GM18858 (cell line): ENCODE data around the gene EFCAB6.

ENCODE experiments used
- ATAC-seq: cut with Tn5 transposase; IDR thresholded peaks from one replicate; pipeline ENCODE4 v1.9.1; 2021; ENCODE audit not compliant: unreplicated experiment

The EFCAB6 gene, protein sequence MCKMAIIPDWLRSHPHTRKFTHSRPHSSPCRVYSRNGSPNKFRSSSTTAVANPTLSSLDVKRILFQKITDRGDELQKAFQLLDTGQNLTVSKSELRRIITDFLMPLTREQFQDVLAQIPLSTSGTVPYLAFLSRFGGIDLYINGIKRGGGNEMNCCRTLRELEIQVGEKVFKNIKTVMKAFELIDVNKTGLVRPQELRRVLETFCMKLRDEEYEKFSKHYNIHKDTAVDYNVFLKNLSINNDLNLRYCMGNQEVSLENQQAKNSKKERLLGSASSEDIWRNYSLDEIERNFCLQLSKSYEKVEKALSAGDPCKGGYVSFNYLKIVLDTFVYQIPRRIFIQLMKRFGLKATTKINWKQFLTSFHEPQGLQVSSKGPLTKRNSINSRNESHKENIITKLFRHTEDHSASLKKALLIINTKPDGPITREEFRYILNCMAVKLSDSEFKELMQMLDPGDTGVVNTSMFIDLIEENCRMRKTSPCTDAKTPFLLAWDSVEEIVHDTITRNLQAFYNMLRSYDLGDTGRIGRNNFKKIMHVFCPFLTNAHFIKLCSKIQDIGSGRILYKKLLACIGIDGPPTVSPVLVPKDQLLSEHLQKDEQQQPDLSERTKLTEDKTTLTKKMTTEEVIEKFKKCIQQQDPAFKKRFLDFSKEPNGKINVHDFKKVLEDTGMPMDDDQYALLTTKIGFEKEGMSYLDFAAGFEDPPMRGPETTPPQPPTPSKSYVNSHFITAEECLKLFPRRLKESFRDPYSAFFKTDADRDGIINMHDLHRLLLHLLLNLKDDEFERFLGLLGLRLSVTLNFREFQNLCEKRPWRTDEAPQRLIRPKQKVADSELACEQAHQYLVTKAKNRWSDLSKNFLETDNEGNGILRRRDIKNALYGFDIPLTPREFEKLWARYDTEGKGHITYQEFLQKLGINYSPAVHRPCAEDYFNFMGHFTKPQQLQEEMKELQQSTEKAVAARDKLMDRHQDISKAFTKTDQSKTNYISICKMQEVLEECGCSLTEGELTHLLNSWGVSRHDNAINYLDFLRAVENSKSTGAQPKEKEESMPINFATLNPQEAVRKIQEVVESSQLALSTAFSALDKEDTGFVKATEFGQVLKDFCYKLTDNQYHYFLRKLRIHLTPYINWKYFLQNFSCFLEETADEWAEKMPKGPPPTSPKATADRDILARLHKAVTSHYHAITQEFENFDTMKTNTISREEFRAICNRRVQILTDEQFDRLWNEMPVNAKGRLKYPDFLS (N-terminal part only)

DNA sequence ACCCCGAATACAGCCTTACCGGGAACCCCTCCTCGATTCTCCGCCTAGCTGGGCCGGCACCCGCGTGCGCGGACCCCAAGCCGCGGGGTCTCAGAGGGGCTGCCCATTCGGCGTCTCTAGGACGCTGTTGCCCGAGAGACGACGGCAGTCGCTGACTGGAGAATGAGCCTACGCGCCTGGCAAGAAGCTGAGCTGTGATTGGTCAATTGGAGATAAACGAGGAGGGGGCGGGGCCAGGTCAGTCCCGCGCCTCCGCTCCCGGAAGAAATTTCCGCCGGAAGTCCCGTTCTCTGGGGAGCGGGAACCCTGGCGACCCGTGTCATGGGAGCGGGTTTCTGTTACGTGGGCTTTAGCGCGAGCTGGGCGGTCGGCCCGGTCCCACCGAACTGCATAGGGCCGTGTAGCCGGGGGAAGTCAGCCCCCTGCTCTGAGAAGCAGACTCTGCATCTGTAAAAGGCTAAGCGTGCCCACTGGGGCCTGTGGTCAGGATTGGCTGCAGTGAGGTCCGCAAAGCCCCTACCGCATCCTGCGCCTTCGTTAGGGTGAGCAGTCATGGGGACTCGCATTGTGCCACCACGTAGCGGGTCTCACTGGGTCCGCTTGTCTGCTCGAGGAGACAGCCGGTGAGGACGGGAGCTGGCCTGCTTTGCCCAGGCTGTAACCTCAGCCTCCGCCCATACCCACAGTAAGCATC, at the start of gene EFCAB6:
TSS of gene EFCAB6 (minus strand) at position 157 of the 694 bp plus-strand sequence. CDS start 29,987 bp downstream, outside the sequence.
- ATAC-seq, result no peak

DNA sequence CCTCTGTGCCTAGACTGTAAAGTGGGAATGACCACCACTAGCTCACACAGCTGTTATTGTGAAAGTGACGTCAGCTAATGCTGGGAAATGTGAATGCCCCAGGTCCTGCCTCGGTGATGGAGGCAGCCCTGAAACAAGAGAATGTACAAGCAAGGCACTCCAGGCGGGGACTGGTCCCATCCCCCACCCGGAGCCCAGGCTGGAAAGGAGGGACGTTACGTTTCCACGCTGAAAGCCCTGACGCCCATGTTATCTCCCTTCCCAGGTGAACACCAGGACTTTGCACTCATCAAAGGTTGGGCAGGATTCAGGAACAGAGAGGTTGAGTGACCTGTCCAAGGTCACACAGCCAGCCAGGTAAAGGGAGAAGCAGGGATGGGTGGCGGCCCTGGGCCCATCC, 49.4 kb upstream of the EFCAB6 start:
- ATAC-seq, result no peak

DNA sequence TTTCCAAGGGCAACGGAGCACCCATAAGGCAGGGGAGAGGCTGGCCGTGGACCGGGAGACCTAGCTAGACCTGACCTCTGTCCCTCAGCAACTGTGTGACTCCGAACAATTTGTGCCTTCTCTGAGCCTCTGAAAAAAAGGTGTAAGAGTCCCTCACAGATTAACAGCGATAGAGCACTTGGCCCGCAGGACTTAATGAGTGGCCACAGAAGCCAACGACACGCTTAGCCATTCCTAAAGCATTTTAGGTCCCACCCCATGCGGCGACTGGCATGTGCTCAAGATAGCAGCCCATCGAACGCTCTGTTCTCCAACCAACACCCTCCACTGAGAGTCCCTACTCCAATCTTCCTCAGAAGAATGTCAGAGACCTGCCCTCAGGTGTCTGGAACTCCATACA, 48.7 kb upstream of the EFCAB6 start:
- ATAC-seq, result no peak

DNA sequence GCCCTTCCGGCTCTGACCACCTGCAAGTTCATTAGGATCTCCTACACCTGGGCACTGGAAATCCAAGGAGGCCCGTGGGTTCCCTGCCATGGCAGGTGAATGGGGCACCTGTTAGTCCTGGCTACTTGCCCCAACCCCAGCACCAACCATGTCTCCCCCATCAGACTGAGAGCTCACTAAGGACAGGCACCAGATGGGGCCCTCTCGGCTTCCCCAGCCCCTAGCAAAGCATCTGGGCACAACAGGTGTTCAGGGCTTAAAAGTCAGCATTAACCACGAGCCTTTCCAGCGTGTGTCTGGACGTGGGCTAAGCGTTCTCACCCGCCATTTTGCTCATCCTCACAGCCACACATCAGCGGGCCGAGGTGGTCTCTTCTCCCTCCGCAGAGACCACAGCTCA, 48.0 kb upstream of the EFCAB6 start:
- ATAC-seq, result no peak

DNA sequence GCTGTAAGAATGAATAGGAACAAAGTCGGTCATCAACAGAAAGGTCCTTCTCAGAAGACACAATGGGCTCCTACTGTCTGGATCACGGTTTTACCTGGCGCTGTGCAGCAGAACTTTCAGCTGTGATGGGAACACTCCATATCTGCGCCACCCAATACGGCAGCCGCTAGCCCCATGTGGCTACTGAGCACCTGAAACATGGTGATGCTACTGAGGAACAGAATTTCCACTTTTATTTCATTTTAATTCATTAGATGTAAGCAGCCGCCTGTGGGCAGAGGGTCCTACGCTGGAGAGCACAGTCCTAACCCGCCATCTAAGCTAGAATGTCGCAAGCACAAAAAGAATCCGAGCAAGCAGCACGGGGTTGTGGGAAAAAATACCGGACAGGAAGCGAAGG, 47.5 kb upstream of the EFCAB6 start:
- no peak for ATAC-seq

DNA sequence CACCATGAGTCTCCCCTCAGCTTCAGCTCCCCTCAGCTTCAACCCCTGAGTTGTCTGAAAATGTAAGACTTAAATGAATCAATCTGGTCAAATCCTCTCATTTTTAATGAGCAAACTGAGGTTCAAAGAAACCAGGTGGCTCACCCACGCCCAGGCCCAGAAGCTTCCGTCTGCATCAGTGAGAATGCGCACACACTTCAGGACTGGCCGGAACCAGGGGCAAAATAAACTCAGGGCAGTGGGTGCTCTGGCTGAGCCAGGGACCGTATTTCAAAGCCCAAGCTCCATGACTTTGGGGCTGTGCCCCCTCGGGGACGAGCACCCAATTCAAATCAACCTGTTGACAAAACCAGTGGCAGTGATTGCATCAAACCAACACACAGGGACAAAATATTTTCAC, 47.1 kb upstream of the EFCAB6 start:
- no peak for ATAC-seq

DNA sequence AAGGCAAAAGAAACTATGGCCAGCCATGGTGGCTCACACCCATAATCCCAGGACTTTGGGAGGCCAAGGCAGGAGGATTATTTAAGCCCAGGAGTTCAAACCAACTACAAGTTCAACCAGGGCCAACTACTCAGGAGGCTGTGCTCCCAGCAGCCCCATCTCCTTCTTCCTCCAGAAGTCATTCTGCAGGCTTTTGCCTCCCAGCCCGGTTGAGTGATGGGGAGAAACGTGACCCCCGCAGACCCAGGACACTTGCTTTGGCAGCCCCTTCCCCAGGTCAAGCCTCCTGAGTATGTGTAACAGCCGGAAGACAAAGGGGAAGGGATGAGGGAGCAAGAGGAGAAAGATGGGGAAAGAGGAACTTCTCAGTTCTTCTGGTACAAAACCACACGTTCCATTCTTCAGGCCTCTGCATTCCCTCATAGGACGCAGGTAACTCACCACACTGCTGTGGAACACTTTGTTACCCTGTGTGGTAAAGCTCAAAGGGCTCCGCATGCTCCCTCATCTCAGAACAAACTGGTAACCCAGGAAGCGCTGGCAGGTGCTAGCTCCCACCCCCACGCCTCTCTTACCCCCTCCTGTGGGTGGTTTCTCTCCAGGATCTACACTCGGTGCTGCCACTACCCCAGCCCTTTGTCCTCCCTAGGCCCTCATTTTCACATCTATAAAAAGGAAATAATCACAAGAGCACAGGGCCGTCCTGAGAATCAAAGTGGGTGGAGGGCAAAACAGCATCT, 46.2 kb upstream of the EFCAB6 start:
- no peak for ATAC-seq

DNA sequence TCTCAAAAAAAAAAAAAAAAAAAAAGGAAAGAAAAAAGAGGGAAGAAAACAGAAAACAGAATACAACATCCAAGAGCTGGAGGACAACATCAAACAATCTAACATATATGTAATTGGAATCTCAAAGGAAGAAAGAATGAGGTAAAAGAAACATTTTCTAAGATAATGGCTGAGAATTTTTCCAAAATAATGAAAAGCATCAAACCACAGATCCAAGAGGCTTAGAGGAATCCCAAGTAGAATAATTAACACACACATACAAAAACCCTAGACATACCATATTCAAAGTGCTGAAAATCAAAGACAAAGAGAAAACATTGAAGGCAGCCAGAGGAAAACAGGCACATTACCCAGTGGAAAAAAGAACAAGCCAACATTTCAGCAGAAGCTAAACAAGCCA, 45.3 kb upstream of the EFCAB6 start:
- ATAC-seq, result no peak

DNA sequence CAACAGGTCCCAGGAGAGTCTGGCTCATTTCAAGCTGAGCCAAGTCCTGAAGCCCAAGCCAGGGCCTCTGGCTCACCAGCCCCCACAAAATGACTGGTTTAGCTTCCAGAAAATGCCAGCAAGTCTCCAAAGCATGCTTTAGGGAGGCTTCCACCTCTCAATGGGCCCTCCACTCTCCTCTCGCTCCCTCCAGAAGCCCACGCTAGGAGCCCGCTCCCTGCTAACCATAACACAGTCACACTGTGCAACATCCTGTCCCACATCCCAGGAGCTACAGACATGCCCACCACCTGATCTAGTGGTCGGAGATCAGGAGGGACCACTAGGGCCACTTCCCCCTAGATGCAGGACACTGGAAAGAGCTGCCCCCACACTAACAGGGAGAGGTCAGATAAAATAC, 43.3 kb upstream of the EFCAB6 start:
- no peak for ATAC-seq

DNA sequence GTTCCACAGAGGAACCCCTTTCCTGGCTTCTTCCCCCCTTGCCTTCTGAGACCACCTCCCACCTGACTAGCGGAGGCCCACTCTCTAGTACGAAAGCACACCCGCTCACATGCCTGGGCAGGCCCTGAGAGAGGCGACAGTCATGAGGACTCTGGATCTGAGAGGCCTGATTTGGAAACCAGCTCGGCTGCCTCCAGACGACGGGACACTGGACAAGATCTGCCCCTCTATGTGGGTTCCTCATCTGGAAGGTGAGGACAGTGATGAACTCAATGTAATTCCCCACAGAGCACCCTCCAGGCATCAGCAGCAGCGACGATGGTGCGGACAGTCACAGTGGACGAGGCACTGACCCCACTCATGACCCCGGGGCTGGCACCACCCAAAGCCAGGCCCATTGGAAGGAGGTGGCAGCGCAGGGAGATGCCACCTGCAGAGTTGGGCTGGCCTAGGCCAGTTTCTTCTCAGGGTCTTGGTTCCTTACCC, 42.7 kb upstream of the EFCAB6 start:
- no peak for ATAC-seq

DNA sequence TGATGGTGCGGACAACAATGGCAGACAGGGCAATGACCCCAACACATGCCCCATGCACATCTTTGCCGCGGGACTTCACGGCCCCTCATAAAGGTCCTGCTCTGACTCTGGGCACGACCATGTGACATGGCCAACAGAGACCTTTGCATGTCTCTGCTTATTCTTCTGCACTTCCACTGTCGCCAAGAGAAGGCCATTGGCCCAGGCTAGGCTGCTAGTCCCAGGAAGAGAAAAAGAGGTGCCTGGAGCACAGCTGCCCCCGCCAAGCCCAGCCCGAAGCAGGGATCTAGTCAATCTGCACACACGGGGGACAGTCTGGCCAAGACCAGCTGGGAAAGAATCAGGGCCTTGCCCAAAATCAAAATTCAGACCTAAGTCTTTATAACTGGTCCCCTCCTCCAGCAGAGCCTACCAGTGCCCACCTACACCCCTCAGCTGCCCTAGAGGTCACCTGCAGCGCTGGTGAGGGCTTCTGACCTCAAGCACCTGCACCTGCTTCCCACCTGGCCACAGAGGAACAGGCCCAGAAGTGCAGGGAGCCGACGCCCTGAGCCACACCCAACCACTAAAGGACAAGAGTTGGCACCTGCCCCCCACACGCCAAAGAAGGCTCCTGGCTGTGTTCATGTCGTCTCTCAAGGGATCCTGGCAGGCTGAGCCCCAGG, 42.1 kb upstream of the EFCAB6 start:
- no peak for ATAC-seq

DNA sequence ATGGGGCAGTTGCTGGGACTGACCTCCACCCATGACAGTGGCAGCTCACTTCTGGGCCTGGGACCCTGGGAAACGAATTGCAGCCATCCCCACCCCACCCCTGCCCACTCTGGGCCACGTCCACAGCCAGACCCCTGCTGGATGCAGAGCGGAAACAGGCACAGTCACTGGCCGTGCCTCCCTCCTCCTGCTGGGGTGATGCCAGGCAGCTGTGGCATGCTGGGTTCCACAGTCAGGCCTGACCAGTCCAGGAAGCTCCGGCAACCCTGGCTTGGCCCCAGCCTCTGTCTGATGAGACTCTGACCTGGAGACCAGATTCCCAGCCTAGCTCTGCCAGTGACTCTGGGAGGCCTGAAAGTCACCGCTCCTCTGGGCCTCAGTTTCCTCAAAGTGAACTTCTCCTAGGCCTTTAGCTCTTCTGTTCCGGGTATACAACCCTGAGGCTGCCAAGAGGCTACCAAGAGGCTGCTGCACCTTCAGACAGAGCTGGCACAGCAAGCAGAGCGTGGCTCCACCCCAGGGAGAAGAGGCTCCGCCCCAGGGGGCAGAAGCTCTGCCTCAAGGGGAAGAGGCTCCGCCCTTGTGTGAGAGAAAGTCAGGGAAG, 41.3 kb upstream of the EFCAB6 start:
- ATAC-seq, result no peak

DNA sequence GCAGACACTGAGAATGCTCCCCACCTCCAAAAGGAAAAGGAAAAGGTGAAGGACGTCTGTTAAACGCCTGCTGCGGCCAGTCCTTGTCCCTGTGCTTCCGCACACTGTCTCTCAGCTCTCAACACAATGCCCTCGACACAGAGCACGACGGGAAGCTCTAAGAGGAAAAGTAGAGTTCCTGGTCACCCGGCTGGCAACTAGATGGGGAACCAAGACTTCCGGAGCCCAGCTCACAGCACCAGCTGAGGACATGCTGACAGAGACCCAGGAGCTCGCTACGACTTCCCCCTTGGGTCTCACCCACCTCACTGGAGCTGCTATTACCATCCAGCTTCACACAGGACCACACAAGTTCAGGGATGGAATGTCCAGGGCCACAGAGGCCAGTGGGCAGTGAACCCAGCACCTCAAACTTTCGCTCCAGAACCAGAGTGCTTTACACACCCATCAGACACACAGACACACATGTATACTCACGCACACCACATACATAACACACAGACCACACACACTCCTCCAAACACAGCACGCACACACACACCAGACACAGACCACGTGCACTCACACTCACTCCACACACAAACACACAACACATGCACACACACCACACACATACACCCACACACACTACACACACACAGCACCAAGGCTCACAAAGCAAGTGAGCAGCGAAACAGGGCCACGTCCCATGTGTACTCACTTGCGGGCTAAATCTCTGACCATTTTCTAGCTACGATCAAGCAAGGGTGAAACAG, 40.6 kb upstream of the EFCAB6 start:
- no peak for ATAC-seq

DNA sequence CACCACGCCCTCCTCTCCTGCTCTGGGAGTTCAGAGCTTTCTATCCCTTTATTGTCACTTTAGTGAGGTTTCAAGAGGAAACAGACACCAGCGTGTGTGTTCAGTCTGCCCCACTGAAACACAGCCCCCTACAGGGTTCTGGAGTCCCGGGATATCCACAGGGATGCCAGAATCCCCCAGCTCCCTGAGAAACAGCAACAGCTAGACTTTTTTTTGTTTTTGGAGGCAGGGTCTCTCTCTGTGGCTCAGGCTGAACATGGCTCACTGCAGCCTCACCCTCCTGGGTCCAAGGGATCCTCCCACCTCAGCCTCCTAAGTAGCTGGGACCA, 39.8 kb upstream of the EFCAB6 start:
- no peak for ATAC-seq

DNA sequence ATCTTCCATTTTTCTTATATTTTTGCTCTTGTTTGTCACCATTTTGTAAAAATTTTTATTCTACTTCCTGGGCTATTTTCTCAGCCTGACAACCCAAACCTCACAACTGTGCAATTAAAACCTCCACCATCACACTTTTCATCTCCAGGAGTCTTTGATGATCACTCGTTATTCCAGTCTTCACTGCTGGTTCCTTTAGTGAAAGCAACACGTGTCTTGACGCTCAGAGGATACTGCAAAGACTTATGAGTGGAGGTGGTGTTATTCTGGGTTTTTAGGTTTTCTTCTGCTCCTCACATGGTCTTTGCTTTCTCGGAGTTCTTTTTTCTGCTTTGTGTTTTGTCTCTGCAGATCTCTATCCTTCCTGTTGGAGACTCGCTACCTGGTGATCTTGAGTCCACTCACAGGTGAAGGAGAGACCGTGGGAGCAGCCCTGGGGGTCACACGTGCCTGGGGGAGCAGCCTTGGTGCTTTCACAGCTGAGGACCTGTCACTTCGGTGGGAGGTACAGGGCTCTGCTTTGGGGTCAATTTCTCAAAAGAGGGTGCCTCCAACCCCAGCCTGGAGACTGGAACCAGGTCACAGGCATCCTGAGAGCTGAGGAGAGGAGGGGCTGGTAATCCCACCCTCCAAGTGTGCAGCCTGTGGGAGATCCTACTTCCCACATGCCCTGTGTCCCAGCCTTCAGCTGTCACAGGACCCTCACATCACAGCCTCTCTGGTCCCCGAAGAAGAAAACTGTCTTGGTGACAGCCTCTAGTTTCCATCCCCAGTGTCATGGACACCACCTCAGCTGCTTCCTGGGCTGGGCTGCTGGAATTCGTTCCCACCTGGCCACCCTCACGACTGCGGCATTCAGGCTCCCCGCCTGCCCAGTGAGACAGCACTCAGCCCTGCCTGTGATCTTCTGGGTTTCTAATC, 39.2 kb upstream of the EFCAB6 start:
- no peak for ATAC-seq

DNA sequence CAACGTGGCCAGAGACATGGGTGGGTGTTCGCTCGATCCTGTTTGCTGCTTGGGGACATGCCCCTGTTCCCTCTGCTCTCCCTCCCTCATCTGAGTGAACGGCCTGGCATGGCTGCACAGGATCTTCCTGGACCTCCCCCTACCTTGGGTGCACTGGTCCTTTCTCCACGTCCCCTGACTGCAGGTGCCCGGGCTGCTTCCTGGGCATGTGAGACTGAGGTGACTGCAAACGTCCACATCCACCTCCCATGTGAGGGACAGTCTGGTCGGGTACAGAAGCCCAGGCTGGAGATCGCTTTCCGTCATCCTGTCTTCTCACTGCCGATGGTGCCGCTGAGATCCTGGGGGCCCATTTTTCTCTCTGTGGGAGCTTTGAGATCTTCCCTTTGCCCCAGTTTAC, 38.4 kb upstream of the EFCAB6 start:
- ATAC-seq, result no peak

DNA sequence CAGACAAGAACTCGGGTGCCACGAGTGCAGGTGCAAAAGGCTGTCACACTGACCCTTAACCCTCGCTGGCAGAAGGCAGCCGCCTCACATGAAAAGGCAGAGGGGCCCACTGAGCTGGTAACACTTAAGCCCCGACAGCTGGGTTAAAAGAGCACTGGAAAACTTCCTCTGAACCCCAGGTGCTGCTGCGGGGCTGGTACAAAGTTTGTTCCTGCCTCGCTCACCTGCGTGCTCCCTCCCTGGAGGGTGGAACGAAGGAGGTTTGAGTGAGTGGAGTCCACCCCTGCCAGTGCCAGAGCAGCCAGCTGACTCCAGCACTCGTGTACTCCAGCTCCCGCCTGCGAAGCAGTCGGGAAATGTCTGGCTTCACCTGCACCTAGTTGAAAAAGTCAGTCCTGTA, 37.6 kb upstream of the EFCAB6 start:
- ATAC-seq, result no peak
